Hepatocyte (in vitro differentiated cells): ENCODE measurements around the gene ALG14.

Source experiments
- EZH2 ChIP-seq: fragments of 200-600 bp; sonication (generic); IDR thresholded peaks from 2 replicates; pipeline ENCODE4 v1.6.1; 2016; ENCODE audit warnings: antibody characterized with exemption, mild to moderate bottlenecking, borderline replicate concordance
- TF ChIP-seq, protein P1 (sequence below): fragments of 200-600 bp; sonication (generic); IDR thresholded peaks from 2 replicates; pipeline ENCODE4 v1.5.1; 2016; ENCODE audit warnings: antibody characterized with exemption, mild to moderate bottlenecking; ENCODE audit not compliant: poor library complexity

DNA sequence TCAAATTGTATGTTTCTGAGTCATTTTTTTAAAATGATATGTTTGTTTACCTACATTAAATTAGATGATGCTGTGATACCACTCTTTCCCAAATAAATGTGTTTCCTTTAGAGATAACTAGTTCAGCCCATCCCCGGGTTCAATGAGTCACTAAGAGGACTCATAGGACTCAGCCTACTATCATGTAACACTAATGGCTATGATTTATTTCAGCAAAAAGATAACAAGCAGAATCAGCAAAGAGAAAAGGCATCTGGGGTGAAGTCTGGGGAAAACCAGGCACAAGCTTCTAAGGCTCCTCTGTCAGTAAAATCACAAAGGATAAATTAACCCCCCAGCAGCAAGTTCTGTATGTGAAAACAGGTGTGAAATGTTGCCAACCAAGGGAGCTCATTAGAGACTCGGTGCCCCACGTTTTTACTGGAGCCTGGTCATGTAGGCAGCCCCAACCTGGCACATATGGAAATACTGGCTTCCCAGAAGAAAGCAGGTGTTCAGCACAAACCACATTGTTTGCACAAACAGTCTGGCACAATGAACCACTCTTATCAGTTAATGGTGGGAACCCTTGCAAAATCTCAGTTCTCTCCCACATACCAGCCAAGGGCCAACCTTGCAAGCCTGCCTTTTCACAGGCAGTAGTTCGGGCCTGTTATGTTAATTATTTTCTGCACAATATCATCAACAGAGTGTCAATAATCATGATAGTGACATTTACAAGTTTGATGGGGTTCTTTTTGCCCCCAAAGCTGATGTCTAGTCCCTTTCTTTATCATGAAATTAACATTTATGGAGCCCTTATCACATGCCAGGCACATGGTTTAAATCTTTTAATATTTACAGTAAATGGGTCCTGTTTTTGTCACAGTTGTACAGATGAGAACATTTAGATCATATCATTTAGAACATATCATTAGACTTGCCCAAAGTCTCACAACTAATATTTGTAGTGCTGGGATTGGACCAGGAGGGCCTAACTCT lies 122.8 kb downstream of the ALG14 start:
- TF ChIP-seq, protein P1, sequence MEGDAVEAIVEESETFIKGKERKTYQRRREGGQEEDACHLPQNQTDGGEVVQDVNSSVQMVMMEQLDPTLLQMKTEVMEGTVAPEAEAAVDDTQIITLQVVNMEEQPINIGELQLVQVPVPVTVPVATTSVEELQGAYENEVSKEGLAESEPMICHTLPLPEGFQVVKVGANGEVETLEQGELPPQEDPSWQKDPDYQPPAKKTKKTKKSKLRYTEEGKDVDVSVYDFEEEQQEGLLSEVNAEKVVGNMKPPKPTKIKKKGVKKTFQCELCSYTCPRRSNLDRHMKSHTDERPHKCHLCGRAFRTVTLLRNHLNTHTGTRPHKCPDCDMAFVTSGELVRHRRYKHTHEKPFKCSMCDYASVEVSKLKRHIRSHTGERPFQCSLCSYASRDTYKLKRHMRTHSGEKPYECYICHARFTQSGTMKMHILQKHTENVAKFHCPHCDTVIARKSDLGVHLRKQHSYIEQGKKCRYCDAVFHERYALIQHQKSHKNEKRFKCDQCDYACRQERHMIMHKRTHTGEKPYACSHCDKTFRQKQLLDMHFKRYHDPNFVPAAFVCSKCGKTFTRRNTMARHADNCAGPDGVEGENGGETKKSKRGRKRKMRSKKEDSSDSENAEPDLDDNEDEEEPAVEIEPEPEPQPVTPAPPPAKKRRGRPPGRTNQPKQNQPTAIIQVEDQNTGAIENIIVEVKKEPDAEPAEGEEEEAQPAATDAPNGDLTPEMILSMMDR = no peak
- no peak for TF ChIP-seq EZH2
